K562 (cell line): ENCODE data around the gene COL28A1.

Experiments
- MAZ ChIP-seq, 2 experiments: fragments of 450-650 bp in 1 of 2; sonication (generic) in 1 of 2; formaldehyde crosslinking; IDR thresholded peaks in 1 of 2; conservative IDR thresholded peaks in 1 of 2; 2 replicates each; pipeline versions ENCODE4 v1.4.0 to v1.5.0; 2020; ENCODE audit warnings: mild to moderate bottlenecking in 1 of 2, missing genetic modification reagents in 1 of 2
- ZC3H11A ChIP-seq: IDR thresholded peaks from 2 replicates; pipeline ENCODE4 v1.6.1; 2012; ENCODE audit warnings: low read depth, low read length, improper control_type of control experiment
- ZNF263 ChIP-seq: sonication (generic); formaldehyde crosslinking; IDR thresholded peaks from 2 replicates; pipeline ENCODE4 v1.8.0; 2022; ENCODE audit warnings: mild to moderate bottlenecking, missing genetic modification reagents, borderline replicate concordance

DNA sequence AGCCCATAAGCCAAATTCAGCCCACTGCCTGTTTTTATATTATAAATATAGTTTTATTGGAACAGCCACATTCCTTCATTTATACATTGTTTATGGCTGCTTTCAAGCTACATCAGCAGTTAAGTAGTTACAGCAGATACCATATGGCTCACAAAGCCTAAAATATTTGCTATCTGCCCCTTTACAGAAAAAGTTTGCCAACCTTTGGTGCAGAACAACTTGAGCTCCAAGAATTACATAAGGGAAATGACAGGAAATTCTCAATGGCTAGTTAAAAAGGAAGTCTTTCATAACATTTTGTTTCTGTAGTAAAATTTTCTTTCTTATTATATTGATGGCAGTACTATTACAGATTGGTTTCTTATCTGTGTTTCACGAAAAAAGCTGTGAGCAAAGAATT lies 59.3 kb downstream of the COL28A1 start:
- TF ChIP-seq ZC3H11A (no peak), MAZ (CRISPR knock-in tag; conservative IDR thresholded peaks at IDR 0.05 in 1 of 2, IDR thresholded peaks at IDR 0.05 in 1 of 2) (no peak), ZNF263 (no peak)
